Stimulated activated effector memory CD8-positive, alpha-beta T cell treated with anti-CD3 and anti-CD28 coated beads, Interleukin-12 subunit alpha, Interleukin-12 subunit beta, amount 100 ng/mL, for 72 hours (primary cell): ENCODE data around the gene ZSWIM8.
A peak's percentile ranks its signal among the peaks of the same experiment; 100 is the strongest.

ENCODE experiments used
- ATAC-seq: fragments of 150-1000 bp; cut with Tn5 transposase; 2 replicates; pipeline ENCODE4 v1.10.0; 2021
- DNase-seq, 2 donors: peaks; one replicate each; pipeline ENCODE4 v3.0.0; 2021 to 2022; ENCODE audit warnings: low spot score in 2 of 2
- H3K27ac Mint-ChIP-seq: one replicate; pipeline ENCODE4 v1.8.0; 2022; ENCODE audit warnings: mild to moderate bottlenecking, mixed read lengths
- H3K36me3 Mint-ChIP-seq: one replicate; pipeline ENCODE4 v1.8.0; 2022; ENCODE audit warnings: mild to moderate bottlenecking, mixed read lengths
- H3K4me1 Mint-ChIP-seq: one replicate; pipeline ENCODE4 v1.8.0; 2022; ENCODE audit warnings: mixed read lengths
- H3K4me3 Mint-ChIP-seq: one replicate; pipeline ENCODE4 v1.8.0; 2022; ENCODE audit warnings: mild to moderate bottlenecking, mixed read lengths
- H3K9me3 Mint-ChIP-seq: one replicate; pipeline ENCODE4 v1.8.0; 2022; ENCODE audit warnings: mixed read lengths

The ZSWIM8 gene

GRCh38 chr10:73810735-73811465 is 25.5 kb downstream of the ZSWIM8 start:
- Mint-ChIP-seq H3K4me1 (peaks cover 48% of the 10 kb centered on the region), H3K4me3 (peak overlapping the region; percentile 76), H3K9me3 (no peaks in the 10 kb centered on the region)

GRCh38 chr10:73812657-73813056 is 27.3 kb downstream of the ZSWIM8 start:
- peak overlapping the region; percentile 43 for H3K27ac Mint-ChIP-seq
- peak overlapping the region; percentile 76 for H3K4me3 Mint-ChIP-seq
- H3K9me3 Mint-ChIP-seq, result no peaks in the 10 kb centered on the region
- peaks cover 41% of the 10 kb centered on the region for H3K36me3 Mint-ChIP-seq
- DNase-seq, result no peak
- H3K4me1 Mint-ChIP-seq, result peaks cover 30% of the 10 kb centered on the region
- ATAC-seq, result no peak

More at GRCh38 chr10:73810735-73811465, 25.5 kb downstream of the ZSWIM8 start:
- peak; percentile 49 for ATAC-seq
- H3K27ac Mint-ChIP-seq, result peak overlapping the region; percentile 81
- H3K36me3 Mint-ChIP-seq, result peaks cover 54% of the 10 kb centered on the region
- DNase-seq, result peak; percentile 15 to 82

- no peak overlapping the region for H3K27ac Mint-ChIP-seq
- peaks cover 34% of the 10 kb centered on the region for H3K36me3 Mint-ChIP-seq
- peaks cover 23% of the 10 kb centered on the region for H3K4me1 Mint-ChIP-seq
- ATAC-seq, result no peak
- H3K9me3 Mint-ChIP-seq, result no peaks in the 10 kb centered on the region
- DNase-seq, result no peak
- no peak overlapping the region for H3K4me3 Mint-ChIP-seq
These were observed 27.9 kb downstream of the ZSWIM8 start for GRCh38 chr10:73813333-73813732.

GRCh38 chr10:73814276-73814895 is 29.0 kb downstream of the ZSWIM8 start:
- H3K36me3 Mint-ChIP-seq, result peaks cover 24% of the 10 kb centered on the region
- no peak overlapping the region for H3K27ac Mint-ChIP-seq

GRCh38 chr10:73814896-73815718 is 29.7 kb downstream of the ZSWIM8 start:
- ATAC-seq, result no peak
- Mint-ChIP-seq H3K4me3 (no peak overlapping the region), H3K4me1 (peaks cover 6% of the 10 kb centered on the region), H3K27ac (no peak overlapping the region), H3K36me3 (peaks cover 17% of the 10 kb centered on the region), H3K9me3 (no peaks in the 10 kb centered on the region)
- no peak for DNase-seq

More at GRCh38 chr10:73814276-73814895, 29.0 kb downstream of the ZSWIM8 start:
- Mint-ChIP-seq H3K9me3 (no peaks in the 10 kb centered on the region), H3K4me3 (no peak overlapping the region), H3K4me1 (peaks cover 13% of the 10 kb centered on the region)
- DNase-seq, result no peak
- ATAC-seq, result no peak

- no peaks in the 10 kb centered on the region for H3K9me3 Mint-ChIP-seq
- H3K4me3 Mint-ChIP-seq, result no peak overlapping the region
- peaks cover 11% of the 10 kb centered on the region for H3K36me3 Mint-ChIP-seq
- no peaks in the 10 kb centered on the region for H3K4me1 Mint-ChIP-seq
- DNase-seq (no peak), ATAC-seq (no peak)
- H3K27ac Mint-ChIP-seq, result no peak overlapping the region
These were observed 30.3 kb downstream of the ZSWIM8 start for GRCh38 chr10:73815719-73816030.

GRCh38 chr10:73816917-73817729 is 31.7 kb downstream of the ZSWIM8 start:
- Mint-ChIP-seq H3K9me3 (no peaks in the 10 kb centered on the region), H3K4me1 (no peaks in the 10 kb centered on the region), H3K36me3 (peaks cover 9% of the 10 kb centered on the region), H3K27ac (peak overlapping the region; percentile 79), H3K4me3 (no peak overlapping the region)
- DNase-seq (no peak), ATAC-seq (no peak)

- H3K4me1 Mint-ChIP-seq, result no peaks in the 10 kb centered on the region
- H3K27ac Mint-ChIP-seq, result peak overlapping the region; percentile 79
- ATAC-seq, result no peak
These were observed 32.4 kb downstream of the ZSWIM8 start for GRCh38 chr10:73817826-73818225.

GRCh38 chr10:73818402-73818801 is 33.0 kb downstream of the ZSWIM8 start:
- Mint-ChIP-seq H3K36me3 (peaks cover 9% of the 10 kb centered on the region), H3K27ac (peak overlapping the region; percentile 79)

More at GRCh38 chr10:73817826-73818225, 32.4 kb downstream of the ZSWIM8 start:
- no peak overlapping the region for H3K4me3 Mint-ChIP-seq
- no peak for DNase-seq
- H3K36me3 Mint-ChIP-seq, result peaks cover 9% of the 10 kb centered on the region
- H3K9me3 Mint-ChIP-seq, result no peaks in the 10 kb centered on the region

GRCh38 chr10:73819081-73819480 is 33.7 kb downstream of the ZSWIM8 start:
- H3K4me3 Mint-ChIP-seq, result no peak overlapping the region
- no peaks in the 10 kb centered on the region for H3K9me3 Mint-ChIP-seq
- ATAC-seq, result no peak

More at GRCh38 chr10:73818402-73818801, 33.0 kb downstream of the ZSWIM8 start:
- DNase-seq, result no peak
- Mint-ChIP-seq H3K4me3 (no peak overlapping the region), H3K9me3 (no peaks in the 10 kb centered on the region), H3K4me1 (no peaks in the 10 kb centered on the region)
- ATAC-seq, result no peak

GRCh38 chr10:73819513-73820093 is 34.2 kb downstream of the ZSWIM8 start:
- H3K36me3 Mint-ChIP-seq, result peaks cover 9% of the 10 kb centered on the region
- no peak overlapping the region for H3K4me3 Mint-ChIP-seq
- H3K4me1 Mint-ChIP-seq, result no peaks in the 10 kb centered on the region
- peak overlapping the region; percentile 52 for H3K27ac Mint-ChIP-seq
- ATAC-seq, result no peak
- no peaks in the 10 kb centered on the region for H3K9me3 Mint-ChIP-seq
- DNase-seq, result no peak

More at GRCh38 chr10:73819081-73819480, 33.7 kb downstream of the ZSWIM8 start:
- DNase-seq, result no peak
- Mint-ChIP-seq H3K4me1 (no peaks in the 10 kb centered on the region), H3K27ac (no peak overlapping the region), H3K36me3 (peaks cover 9% of the 10 kb centered on the region)

- DNase-seq, result no peak
- peaks cover 5% of the 10 kb centered on the region for H3K36me3 Mint-ChIP-seq
- ATAC-seq, result no peak
- no peaks in the 10 kb centered on the region for H3K9me3 Mint-ChIP-seq
- H3K4me1 Mint-ChIP-seq, result peaks cover 6% of the 10 kb centered on the region
- peak overlapping the region; percentile 68 for H3K27ac Mint-ChIP-seq
- H3K4me3 Mint-ChIP-seq, result no peak overlapping the region
These were observed 38.0 kb downstream of the ZSWIM8 start for GRCh38 chr10:73823391-73823790.

GRCh38 chr10:73824146-73824725 is 38.8 kb downstream of the ZSWIM8 start:
- peak overlapping the region; percentile 68 for H3K27ac Mint-ChIP-seq
- H3K9me3 Mint-ChIP-seq, result no peaks in the 10 kb centered on the region
- H3K4me3 Mint-ChIP-seq, result no peak overlapping the region
- ATAC-seq (no peak), DNase-seq (no peak)
- peaks cover 6% of the 10 kb centered on the region for H3K4me1 Mint-ChIP-seq
- H3K36me3 Mint-ChIP-seq, result peaks cover 5% of the 10 kb centered on the region

- Mint-ChIP-seq H3K4me1 (peaks cover 6% of the 10 kb centered on the region), H3K27ac (peak overlapping the region; percentile 68), H3K36me3 (peaks cover 9% of the 10 kb centered on the region), H3K9me3 (no peaks in the 10 kb centered on the region), H3K4me3 (no peak overlapping the region)
- DNase-seq (no peak), ATAC-seq (no peak)
These were observed 42.1 kb downstream of the ZSWIM8 start for GRCh38 chr10:73827346-73828089.
